Osteoblast (primary cell): ENCODE results near the gene RCOR2. TPM values are rescaled to one million over a fixed set of nuclear protein-coding genes. Genes with fewer than 3 reads are reported as not detected.

Experiments used
- DNase-seq: peaks from one replicate; pipeline ENCODE4 v3.0.0; 2011; ENCODE audit warnings: low spot score, mixed read lengths; ENCODE audit not compliant: insufficient read length; ENCODE audit errors: missing footprints
- H2AFZ ChIP-seq: 2 replicates; pipeline ENCODE4 v1.6.0; 2011; ENCODE audit warnings: mild to moderate bottlenecking, low read length
- H3K27ac ChIP-seq: 2 replicates; pipeline ENCODE4 v1.5.1; 2011; ENCODE audit warnings: mild to moderate bottlenecking, low read depth, low read length, moderate library complexity
- H3K27me3 ChIP-seq: 2 replicates; pipeline ENCODE4 v1.6.0; 2012; ENCODE audit warnings: mild to moderate bottlenecking, control low read depth, inconsistent platforms, low read length, moderate library complexity; ENCODE audit not compliant: insufficient read depth
- H3K36me3 ChIP-seq: 2 replicates; pipeline ENCODE4 v1.5.1; 2011; ENCODE audit warnings: mild to moderate bottlenecking, low read length, control low read depth, moderate library complexity; ENCODE audit not compliant: insufficient read depth
- H3K4me1 ChIP-seq: 2 replicates; pipeline ENCODE4 v1.5.1; 2011; ENCODE audit warnings: mild to moderate bottlenecking, low read length, control low read depth, moderate library complexity; ENCODE audit not compliant: insufficient read depth
- H3K4me2 ChIP-seq: 2 replicates; pipeline ENCODE4 v1.6.0; 2011; ENCODE audit warnings: mild to moderate bottlenecking, low read length; ENCODE audit not compliant: insufficient read depth
- H3K4me3 ChIP-seq: fragments of 200-600 bp; sonication (generic); 3 replicates; pipeline ENCODE4 v1.5.1; 2012; ENCODE audit warnings: mild to moderate bottlenecking, low read length, inconsistent platforms; ENCODE audit not compliant: insufficient read depth
- H3K79me2 ChIP-seq: 2 replicates; pipeline ENCODE4 v1.6.0; 2012; ENCODE audit warnings: mild to moderate bottlenecking, low read length, control low read depth, inconsistent platforms; ENCODE audit not compliant: insufficient read depth
- H3K9me3 ChIP-seq: 2 replicates; pipeline ENCODE4 v1.5.1; 2011; ENCODE audit warnings: low read depth, low read length, control low read depth
- H4K20me1 ChIP-seq: 2 replicates; pipeline ENCODE4 v1.6.0; 2012; ENCODE audit warnings: mild to moderate bottlenecking, low read length, control low read depth; ENCODE audit not compliant: insufficient read depth
- total RNA-seq: library from RNA; depleted of rRNA; stranded (reverse); fragments of >200 nt; gene quantifications from 2 replicates; pipeline ENCODE4 v1.2.3, GENCODE V29; 2012
- TF ChIP-seq, protein P1 (sequence below): IDR thresholded peaks from 2 replicates; pipeline ENCODE4 v1.5.1; 2011; ENCODE audit warnings: mild to moderate bottlenecking, low read depth, low read length, moderate library complexity; ENCODE audit errors: extremely low read depth

Gene RCOR2
- total RNA-seq, 1 donor: under 0.01 TPM

DNA sequence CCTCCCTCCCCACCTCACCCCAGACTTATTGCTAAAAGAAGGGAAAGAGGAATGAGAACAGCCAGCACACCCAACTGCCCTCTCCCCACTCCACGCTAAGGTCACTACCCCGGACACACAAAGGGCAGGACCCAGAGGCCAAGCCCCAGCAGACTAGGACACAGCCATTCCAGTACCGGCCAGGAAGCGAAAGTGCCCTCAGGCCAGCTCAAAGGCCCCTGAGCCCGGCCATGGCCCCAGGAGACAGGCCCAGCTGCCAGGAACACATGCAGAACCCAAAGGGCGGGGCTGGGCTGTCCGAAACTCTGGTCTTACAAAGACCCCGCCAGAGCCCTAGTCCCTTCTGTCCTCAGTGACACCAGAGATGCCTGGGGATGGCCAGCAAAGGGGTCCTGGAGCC lies 5.5 kb downstream of the RCOR2 start:
- Histone ChIP-seq H3K9me3 (no peaks in the 10 kb centered on the region), H4K20me1 (peaks cover 7% of the 10 kb centered on the region), H3K4me1 (no peaks in the 10 kb centered on the region), H2AFZ (no peak overlapping the region), H3K4me3 (no peak overlapping the region), H3K79me2 (no peaks in the 10 kb centered on the region), H3K36me3 (no peaks in the 10 kb centered on the region), H3K4me2 (no peak overlapping the region), H3K27me3 (no peaks in the 10 kb centered on the region), H3K27ac (no peak overlapping the region)
- DNase-seq: peak; percentile 49
- TF ChIP-seq, protein P1, sequence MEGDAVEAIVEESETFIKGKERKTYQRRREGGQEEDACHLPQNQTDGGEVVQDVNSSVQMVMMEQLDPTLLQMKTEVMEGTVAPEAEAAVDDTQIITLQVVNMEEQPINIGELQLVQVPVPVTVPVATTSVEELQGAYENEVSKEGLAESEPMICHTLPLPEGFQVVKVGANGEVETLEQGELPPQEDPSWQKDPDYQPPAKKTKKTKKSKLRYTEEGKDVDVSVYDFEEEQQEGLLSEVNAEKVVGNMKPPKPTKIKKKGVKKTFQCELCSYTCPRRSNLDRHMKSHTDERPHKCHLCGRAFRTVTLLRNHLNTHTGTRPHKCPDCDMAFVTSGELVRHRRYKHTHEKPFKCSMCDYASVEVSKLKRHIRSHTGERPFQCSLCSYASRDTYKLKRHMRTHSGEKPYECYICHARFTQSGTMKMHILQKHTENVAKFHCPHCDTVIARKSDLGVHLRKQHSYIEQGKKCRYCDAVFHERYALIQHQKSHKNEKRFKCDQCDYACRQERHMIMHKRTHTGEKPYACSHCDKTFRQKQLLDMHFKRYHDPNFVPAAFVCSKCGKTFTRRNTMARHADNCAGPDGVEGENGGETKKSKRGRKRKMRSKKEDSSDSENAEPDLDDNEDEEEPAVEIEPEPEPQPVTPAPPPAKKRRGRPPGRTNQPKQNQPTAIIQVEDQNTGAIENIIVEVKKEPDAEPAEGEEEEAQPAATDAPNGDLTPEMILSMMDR: no peak

DNA sequence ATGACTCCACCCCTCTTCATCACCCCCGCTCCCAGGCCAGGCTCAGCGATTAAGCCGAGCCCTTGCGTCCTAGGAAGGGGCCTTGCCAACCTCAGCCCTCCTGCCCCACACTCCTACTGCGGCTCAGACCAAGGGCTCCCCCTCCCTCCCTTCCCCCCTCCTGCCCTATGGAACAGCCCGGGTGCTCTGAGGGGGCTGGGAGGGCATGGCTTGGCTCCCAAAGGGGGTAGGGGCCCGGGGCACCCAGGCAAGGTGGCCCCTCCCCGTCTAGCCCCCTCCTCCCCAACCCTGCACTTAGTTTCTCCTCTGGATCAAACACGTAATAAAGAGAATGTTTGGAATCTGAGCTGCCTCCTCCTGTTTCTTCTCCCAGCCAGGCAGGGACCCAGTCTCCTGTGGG lies 6.3 kb downstream of the RCOR2 start:
- H3K36me3 ChIP-seq: peaks cover 5% of the 10 kb centered on the region
- H3K9me3 ChIP-seq: no peaks in the 10 kb centered on the region
- H3K79me2 ChIP-seq: no peaks in the 10 kb centered on the region
- no peak overlapping the region for H2AFZ ChIP-seq
- H3K27me3 ChIP-seq: no peaks in the 10 kb centered on the region
- TF ChIP-seq, protein P1: no peak
- no peak overlapping the region for H3K4me3 ChIP-seq
- DNase-seq: peak; percentile 87
- H3K4me2 ChIP-seq: no peak overlapping the region
- no peaks in the 10 kb centered on the region for H3K4me1 ChIP-seq
- H3K27ac ChIP-seq: no peak overlapping the region
- H4K20me1 ChIP-seq: peaks cover 9% of the 10 kb centered on the region

DNA sequence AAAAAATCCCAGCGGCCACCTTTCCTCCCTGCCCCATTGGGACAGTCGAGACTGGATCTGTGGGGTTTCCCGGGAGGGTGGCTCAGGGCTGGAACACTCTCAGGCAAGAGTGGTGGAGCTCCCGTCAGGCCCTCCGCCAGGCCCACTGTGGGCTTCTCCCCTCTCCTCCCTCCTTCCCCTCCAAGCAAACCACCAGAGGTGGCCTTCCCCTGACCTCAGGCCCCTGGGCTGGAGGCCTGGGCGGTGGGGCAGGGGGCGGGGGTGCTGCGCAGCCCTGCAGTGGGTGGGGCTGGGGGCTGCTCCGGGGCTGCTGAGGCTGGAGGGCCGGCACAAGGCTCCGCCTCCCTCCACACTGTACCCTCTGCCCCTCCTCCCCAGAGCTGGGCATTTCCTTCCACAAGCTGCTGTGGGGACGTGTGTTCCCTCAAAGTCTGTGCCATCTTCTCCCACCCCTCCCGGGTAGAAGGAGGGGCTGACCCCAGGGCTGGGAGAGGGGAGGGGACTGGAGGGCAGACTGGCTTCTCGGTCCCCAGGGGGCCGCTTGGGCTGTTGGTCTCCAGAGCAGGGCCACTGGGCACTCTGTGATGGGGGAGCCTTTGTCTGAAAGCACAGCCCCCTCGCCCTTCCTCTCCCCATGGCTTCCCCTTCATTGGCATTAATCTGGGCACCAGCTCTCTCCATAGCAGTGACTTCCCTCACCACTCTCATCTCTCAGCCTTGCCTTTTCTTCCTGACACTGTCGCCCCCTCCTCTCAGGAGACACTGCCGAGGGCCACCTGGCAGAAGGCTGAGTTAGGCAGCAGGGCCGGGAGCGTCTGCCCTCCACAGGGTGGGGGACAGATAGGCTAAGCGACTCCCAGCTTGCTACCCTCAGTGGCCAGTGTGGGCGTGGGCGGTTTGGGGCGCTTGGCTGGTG lies 7.1 kb downstream of the RCOR2 start:
- no peak overlapping the region for H3K27ac ChIP-seq
- no peak overlapping the region for H3K4me3 ChIP-seq
- H3K4me1 ChIP-seq: no peaks in the 10 kb centered on the region
- H3K79me2 ChIP-seq: no peaks in the 10 kb centered on the region
- H2AFZ ChIP-seq: no peak overlapping the region
- no peak overlapping the region for H3K4me2 ChIP-seq
- peak; percentile 87 for DNase-seq
- H3K36me3 ChIP-seq: peaks cover 5% of the 10 kb centered on the region
- TF ChIP-seq, protein P1: no peak
- no peaks in the 10 kb centered on the region for H3K9me3 ChIP-seq
- H4K20me1 ChIP-seq: peaks cover 5% of the 10 kb centered on the region
- H3K27me3 ChIP-seq: no peaks in the 10 kb centered on the region

DNA sequence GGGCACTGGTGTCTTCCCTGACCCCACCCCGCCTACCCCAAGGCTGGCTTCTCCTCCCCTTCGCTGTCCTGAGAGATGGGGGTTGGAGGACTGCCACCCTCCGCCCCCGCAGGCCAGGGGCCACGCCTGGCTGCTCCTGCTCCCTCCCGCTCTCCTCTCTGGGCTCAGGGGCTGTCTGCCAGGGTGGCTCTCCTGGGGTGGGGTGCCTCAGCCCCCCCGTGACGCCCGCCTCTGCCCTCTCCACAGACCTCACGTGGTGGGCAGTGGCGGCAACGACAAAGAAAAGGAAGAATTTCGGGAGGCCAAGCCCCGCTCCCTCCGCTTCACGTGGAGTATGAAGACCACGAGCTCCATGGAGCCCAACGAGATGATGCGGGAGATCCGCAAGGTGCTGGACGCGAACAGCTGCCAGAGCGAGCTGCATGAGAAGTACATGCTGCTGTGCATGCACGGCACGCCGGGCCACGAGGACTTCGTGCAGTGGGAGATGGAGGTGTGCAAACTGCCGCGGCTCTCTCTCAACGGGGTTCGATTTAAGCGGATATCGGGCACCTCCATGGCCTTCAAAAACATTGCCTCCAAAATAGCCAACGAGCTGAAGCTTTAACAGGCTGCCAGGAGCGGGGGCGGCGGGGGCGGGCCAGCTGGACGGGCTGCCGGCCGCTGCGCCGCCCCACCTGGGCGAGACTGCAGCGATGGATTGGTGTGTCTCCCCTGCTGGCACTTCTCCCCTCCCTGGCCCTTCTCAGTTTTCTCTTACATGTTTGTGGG lies 8.1 kb downstream of the RCOR2 start:
- no peak overlapping the region for H3K4me3 ChIP-seq
- H3K79me2 ChIP-seq: no peaks in the 10 kb centered on the region
- peaks cover 12% of the 10 kb centered on the region for H3K36me3 ChIP-seq
- H3K27me3 ChIP-seq: no peaks in the 10 kb centered on the region
- no peaks in the 10 kb centered on the region for H3K9me3 ChIP-seq
- peak; percentile 86 for DNase-seq
- H3K27ac ChIP-seq: no peak overlapping the region
- no peak overlapping the region for H2AFZ ChIP-seq
- H3K4me2 ChIP-seq: no peak overlapping the region
- H4K20me1 ChIP-seq: peaks cover 5% of the 10 kb centered on the region
- TF ChIP-seq, protein P1: no peak
- H3K4me1 ChIP-seq: no peaks in the 10 kb centered on the region
